GM21423 (cell line): ENCODE measurements around the gene FOXO1.

Experiments used
- ATAC-seq: cut with Tn5 transposase; IDR thresholded peaks from one replicate; pipeline ENCODE4 v1.9.1; 2021; ENCODE audit warnings: mild to moderate bottlenecking, moderate library complexity; ENCODE audit not compliant: unreplicated experiment

FOXO1 gene

DNA sequence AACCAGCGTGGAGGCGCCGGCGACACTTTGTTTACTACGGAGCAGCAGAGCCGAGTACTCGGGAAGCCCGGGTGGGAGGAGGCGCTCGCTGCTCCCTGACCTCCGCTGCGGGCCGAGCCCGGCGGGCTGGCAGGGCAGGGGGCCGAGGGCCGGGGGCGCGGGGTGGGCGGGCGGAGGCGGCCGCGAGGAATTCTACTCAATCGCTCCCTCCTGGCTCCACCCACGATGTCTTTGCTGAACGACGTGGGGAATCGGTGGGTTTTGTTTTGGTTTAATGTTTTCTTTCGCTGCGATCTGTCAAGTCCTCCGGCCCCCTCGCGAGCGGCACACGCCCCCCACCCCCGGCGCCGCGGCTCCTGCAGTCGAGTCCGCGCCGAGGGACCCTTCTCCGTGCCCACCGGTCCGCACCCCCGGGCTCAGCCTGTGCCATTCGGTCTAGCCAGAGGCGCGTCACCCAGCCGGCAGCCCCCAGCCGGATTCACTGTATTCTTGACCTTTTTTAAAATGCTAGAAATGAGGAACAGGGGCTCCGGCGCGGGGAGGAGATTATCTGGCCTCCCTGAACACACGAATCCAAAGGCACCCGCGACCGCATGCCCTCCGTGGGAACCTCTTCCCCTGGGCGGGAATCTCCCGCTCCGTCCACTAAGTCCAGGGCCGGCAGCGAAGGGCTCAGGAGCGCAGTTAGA is 636 bp upstream of the FOXO1 start:
- peak; percentile 12 for ATAC-seq

DNA sequence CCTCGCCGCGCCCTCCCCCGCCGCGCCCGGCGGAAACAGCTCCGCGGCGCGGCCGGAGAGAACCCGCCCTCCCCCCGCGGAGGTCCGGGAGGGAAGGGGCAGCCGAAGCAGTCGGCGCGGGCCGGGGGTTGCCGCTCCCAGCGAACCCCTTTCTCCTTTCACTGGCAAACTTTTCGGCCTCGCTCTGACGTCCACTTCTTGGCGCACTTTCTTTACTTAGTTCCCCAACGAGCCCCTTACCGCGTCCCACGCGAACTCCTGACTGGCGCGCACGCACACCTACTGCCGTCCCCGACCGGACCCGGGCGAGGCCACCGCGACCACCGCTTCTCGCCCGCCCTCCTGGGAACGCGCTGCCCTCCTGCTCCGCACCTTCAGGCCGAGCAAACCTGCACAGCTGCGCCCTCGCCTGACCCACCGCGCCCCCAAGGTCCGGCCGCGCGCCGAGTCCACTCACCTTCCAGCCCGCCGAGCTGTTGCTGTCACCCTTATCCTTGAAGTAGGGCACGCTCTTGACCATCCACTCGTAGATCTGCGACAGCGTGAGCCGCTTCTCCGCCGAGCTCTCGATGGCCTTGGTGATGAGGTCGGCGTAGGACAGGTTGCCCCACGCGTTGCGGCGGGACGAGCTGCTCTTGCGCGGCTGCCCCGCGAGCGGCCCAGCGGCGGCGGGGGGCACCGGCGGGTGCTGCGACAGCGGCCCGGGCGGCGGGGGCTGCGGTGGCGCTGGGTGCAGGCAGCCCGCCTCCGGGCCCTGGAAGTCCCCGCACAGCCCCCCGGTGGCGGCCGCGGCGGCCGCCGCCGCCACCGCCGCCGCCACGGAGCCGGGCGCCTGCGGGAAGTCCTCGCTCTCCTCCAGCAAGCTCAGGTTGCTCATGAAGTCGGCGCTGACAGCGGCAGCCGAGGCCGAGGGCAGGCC is 1.1 kb downstream of the FOXO1 start:
- ATAC-seq: peak; percentile 8

GRCh38 chr13:40664350-40665125 is 1.9 kb downstream of the FOXO1 start:
- ATAC-seq: peak; percentile 17

GRCh38 chr13:40664100-40664349 is 2.4 kb downstream of the FOXO1 start:
- ATAC-seq: peak; percentile 12

DNA sequence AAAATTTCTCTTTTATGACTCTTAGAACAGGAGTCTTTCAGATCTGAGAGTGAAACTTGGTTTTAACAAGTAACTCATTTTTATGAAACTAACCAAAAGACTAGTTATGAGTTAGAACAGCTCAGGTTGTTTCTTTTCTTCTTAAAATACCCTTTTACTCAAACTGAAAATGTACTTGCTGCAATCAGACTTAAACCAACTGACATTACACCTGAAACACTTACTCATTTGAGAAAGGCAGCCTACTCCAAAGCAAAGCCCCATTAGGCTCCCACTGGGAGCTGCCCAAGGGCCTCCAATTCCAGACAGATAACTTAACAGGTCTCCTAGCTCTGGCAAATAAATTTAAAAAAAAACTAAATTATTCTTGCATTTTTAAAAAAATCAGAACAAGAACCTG is 3.6 kb downstream of the FOXO1 start:
- ATAC-seq: peak; percentile 25

GRCh38 chr13:40661875-40662665 is 4.4 kb downstream of the FOXO1 start:
- no peak for ATAC-seq

- ATAC-seq: no peak
Measured at GRCh38 chr13:40660692-40661091, 5.7 kb downstream of the FOXO1 start.

DNA sequence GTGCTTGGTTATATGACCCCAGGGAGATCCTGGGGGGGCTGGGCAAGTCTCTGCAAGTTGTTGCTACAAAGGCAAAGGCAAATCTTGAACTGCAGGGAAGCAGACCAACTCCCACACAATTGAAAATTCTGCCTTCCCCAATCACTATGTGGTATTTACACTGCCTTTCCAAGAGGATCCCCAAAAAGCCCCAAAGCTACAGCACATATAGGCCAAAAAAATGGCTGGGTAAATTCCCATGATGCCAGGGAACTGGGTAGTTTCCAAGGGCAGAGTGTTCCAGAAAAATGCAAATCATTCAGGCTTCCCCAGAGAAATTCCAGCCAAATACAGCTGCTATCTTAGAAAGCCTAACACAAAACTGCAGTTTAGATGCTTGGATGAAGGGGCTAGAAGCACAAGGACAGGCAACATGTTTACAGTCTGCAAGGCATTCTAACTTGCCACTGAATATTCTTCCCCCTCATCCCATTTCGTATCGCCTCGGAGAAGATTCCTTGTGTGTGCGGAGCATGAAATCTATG is 6.2 kb downstream of the FOXO1 start:
- ATAC-seq: no peak

DNA sequence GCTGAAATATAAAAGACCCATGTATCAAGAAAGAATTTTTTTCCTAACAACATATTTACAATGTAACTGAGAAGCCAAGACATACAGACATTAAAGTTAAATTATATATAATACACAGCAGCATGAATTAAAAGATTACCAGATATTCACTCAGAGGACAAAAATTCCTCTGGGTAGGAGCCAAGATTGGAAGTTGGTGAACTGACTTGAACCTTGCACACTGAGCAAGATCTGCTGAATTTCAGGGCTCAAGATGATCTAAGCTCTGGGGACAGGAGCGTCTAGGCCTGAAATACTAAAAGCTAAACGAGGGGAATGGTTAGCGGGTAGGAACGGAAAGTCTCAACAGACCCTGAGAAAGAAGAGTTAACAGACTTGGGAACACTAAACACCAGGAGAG is 8.5 kb downstream of the FOXO1 start:
- no peak for ATAC-seq

GRCh38 chr13:40657307-40657706 is 9.1 kb downstream of the FOXO1 start:
- no peak for ATAC-seq

DNA sequence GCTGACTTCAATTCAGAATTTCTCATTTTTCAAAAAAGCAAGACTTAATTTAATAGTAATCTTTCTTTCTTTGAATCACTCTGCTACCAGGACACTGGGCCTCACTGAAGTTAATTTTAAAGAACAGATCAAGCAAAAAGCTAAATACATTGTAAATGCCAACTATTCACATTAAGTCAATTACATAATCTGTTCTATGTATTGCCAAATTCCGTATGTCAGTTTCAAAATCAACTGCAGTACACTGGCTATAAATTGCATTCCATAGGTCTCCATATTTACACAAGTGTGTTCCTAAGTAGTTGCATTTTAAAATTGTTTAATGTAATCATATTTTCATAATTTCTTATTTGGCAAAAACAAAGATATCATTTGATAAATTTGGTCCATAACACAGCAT is 10.1 kb downstream of the FOXO1 start:
- no peak for ATAC-seq

DNA sequence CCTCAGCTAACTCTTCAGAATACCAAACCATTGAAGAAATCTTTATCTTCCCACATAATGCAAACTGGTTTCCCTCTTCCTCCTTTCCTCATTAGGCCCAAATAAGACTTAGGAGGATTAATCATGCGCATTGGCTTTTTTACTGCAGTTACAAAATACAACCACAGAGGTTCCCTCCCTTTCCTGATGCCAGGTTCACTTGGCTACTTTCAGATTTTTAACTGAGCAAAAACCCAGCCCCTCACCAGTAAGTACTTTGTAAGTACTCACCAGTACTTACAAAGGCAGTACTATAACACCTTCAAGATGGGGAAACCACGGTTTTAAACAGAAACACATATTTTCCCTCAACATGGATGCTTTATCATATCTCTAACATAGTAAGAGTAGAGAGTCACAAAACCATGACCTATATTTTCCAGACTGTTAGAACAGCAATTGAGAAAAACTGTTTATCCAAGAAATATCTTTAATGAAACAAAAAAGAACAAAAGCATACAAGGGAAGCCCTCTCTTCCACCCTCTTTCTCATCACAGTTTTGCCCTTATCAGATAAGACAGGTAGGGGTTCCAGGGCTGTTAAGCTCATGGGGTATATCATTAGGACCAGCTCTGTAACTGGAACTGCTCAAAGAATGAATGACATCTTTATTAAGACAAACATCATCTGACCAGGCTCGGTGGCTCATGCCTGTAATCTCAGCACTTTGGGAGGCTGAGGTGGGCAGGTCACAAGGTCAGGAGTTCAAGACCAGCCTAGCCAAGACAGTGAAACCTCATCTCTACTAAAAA is 12.7 kb downstream of the FOXO1 start:
- ATAC-seq: no peak

GRCh38 chr13:40652588-40652940 is 13.9 kb downstream of the FOXO1 start:
- peak; percentile 39 for ATAC-seq

GRCh38 chr13:40651866-40652587 is 14.4 kb downstream of the FOXO1 start:
- ATAC-seq: peak; percentile 36

GRCh38 chr13:40648841-40649240 is 17.6 kb downstream of the FOXO1 start:
- no peak for ATAC-seq

GRCh38 chr13:40648040-40648439 is 18.4 kb downstream of the FOXO1 start:
- no peak for ATAC-seq

DNA sequence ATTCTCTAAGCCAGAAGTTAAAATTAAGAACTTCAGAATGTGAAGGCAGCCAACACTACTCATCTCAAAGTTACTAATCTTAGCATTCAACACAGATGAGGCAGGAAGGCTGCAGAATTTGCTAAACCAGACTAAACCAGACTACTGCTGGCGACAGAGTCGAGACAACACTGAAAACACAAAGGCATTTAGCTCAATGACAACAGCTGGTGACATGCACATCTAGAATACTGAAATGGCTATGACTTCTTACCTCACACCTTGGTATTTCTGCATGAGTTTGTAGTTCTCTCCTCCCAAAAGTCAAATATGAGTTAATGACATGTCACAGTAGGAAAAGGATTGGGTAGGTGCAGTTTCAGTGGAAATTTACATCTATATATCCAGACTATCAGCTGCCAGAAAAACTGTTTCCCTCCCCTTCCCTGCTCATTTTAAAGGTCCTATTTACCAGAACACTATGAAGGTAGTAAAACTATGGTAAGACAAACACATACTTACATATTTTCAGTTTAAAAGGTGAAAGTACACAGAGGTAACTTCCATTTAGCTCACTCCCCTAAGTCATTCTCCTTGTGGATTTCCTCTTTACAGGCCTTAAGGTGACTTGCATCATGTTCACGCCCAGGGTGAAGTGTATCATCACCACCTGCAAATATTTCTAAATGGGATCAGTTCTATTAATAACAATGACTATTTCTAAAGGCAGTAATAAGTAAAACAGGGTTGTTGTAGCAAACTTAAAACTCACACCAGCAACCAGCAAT is 21.4 kb downstream of the FOXO1 start:
- ATAC-seq: no peak

DNA sequence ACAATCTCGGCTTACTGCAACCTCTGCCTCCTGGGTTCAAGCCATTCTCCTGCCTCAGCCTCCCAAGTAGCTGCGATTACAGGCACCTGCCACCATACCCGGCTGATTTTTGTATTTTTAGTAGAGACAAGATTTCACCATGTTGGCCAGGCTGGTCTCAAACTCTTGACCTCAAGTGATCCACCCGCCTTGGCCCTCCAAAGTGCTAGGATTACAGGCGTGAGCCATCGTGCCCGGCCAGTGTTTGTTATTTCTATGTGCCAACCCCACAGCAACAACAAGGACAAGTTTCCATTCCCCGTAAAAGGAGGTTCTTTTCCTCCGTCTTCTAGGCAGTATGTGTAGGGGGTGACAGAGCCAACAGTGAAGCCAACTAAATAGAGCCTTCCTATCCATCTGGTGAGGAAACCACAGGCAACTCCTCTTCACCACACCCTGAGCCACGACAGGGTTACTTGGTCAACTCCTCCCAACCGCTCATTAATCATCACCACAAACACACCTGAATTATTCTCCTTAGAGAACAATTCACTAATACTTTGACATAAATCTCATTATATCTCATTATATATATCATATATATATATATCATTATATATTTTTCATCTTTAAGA is 25.5 kb downstream of the FOXO1 start:
- ATAC-seq: no peak
